ENCODE data around the gene RARS1.

Gene RARS1

GRCh38 chr5:168486136-168486879, at the start of gene RARS1:
TSS of gene RARS1 (plus strand) at chr5:168486471. CDS start at chr5:168486499, 28 bp downstream.
- DNase-seq = peak; percentile 61

GRCh38 chr5:168438349-168438748, 47.9 kb upstream of the RARS1 start:
- no peak for DNase-seq

GRCh38 chr5:168443533-168443932, 42.7 kb upstream of the RARS1 start:
- no peak for DNase-seq

- DNase-seq = no peak
Measured at GRCh38 chr5:168443950-168444700, 42.1 kb upstream of the RARS1 start.

- DNase-seq = no peak
Measured at GRCh38 chr5:168446983-168447619, 39.2 kb upstream of the RARS1 start.

- DNase-seq = no peak
Measured at GRCh38 chr5:168447808-168448207, 38.5 kb upstream of the RARS1 start.

- DNase-seq = no peak
Measured at GRCh38 chr5:168449166-168449565, 37.1 kb upstream of the RARS1 start.

GRCh38 chr5:168451565-168451964, 34.7 kb upstream of the RARS1 start:
- DNase-seq = no peak

- DNase-seq = no peak
Measured at GRCh38 chr5:168455201-168455600, 31.1 kb upstream of the RARS1 start.

GRCh38 chr5:168457542-168457941, 28.7 kb upstream of the RARS1 start:
- DNase-seq = no peak

GRCh38 chr5:168460606-168461005, 25.7 kb upstream of the RARS1 start:
- DNase-seq = no peak

- no peak for DNase-seq
Measured at GRCh38 chr5:168463081-168463480, 23.2 kb upstream of the RARS1 start.

GRCh38 chr5:168464214-168464613, 22.1 kb upstream of the RARS1 start:
- no peak for DNase-seq

- no peak for DNase-seq
Measured at GRCh38 chr5:168464641-168465040, 21.6 kb upstream of the RARS1 start.

- DNase-seq = peak; percentile 12
Measured at GRCh38 chr5:168467755-168468330, 18.4 kb upstream of the RARS1 start.

GRCh38 chr5:168468836-168469235, 17.4 kb upstream of the RARS1 start:
- no peak for DNase-seq

- no peak for DNase-seq
Measured at GRCh38 chr5:168469816-168470215, 16.5 kb upstream of the RARS1 start.

- DNase-seq = no peak
Measured at GRCh38 chr5:168471785-168472184, 14.5 kb upstream of the RARS1 start.

GRCh38 chr5:168472329-168472728, 13.9 kb upstream of the RARS1 start:
- no peak for DNase-seq

GRCh38 chr5:168474319-168474718, 12.0 kb upstream of the RARS1 start:
- no peak for DNase-seq

GRCh38 chr5:168477060-168477459, 9.2 kb upstream of the RARS1 start:
- no peak for DNase-seq

GRCh38 chr5:168479166-168479565, 7.1 kb upstream of the RARS1 start:
- no peak for DNase-seq

GRCh38 chr5:168480601-168481000, 5.7 kb upstream of the RARS1 start:
- no peak for DNase-seq

Measured in NCI-H2081 treated with DMSO at 0.1 percent for 48 hours (cell line).